GM12878 (cell line): ENCODE measurements around the gene CYP3A4. TPM values are rescaled to one million over a fixed set of nuclear protein-coding genes. Genes with fewer than 3 reads are reported as not detected.

Experiments
- ATAC-seq: fragments of 200-7000 bp; cut with Tn5 transposase; 3 replicates; pipeline ENCODE4 v1.9.1; 2020; ENCODE audit warnings: mild to moderate bottlenecking, moderate library complexity
- BruUV-seq: library from RNA; stranded (reverse); fragments of 400-500 nt; replicated peaks from 2 replicates; lab custom pipeline; 2021; lab: Mats Ljungman, UMichigan
- CTCF ChIA-PET: fragments of 300-600 bp; sonication (Branson Sonifier 250); formaldehyde crosslinking; extraction: SDS; loops from one replicate; lab custom pipeline; 2021; ENCODE audit warnings: inconsistent platforms; lab: Yijun Ruan, JAX
- POLR2A ChIA-PET: fragments of 350-600 bp; formaldehyde crosslinking; extraction: SDS; loops from one replicate; lab custom pipeline; 2021; ENCODE audit warnings: inconsistent platforms; lab: Charles Lee
- RAD21 ChIA-PET: fragments of 300-600 bp; sonication (Branson Sonifier 250); formaldehyde crosslinking; loops from one replicate; lab custom pipeline; 2023; ENCODE audit warnings: antibody characterized with exemption; ENCODE audit not compliant: unreplicated experiment; lab: Charles Lee
- SMC1A ChIA-PET: fragments of 300-600 bp; sonication (Branson Sonifier 250); formaldehyde crosslinking; loops from one replicate; lab custom pipeline; 2023; ENCODE audit not compliant: unreplicated experiment, uncharacterized antibody; lab: Charles Lee
- DNase-seq: peaks from one replicate; pipeline ENCODE4 v3.0.0-alpha.2; 2011; ENCODE audit warnings: low read depth, low spot score
- FAIRE-seq: peaks from 3 replicates; lab custom pipeline; 2011; peaks lifted over from hg19 to GRCh38; lab: Jason Lieb, UNC
- H2AFZ ChIP-seq: 2 replicates; pipeline ENCODE4 v1.6.0; 2011; ENCODE audit warnings: low read depth, low read length, control low read depth; ENCODE audit not compliant: control insufficient read depth
- H3K27ac ChIP-seq: 2 replicates; pipeline ENCODE4 v1.5.1; 2011; ENCODE audit warnings: control low read depth; ENCODE audit not compliant: control insufficient read depth, insufficient read depth
- H3K27me3 ChIP-seq, 2 experiments: replicated peaks in 1 of 2; 2 replicates each; pipeline versions ENCODE4 v1.6.0 to v1.6.1; 2011; ENCODE audit warnings: low read length in 1 of 2; ENCODE audit not compliant: control insufficient read depth in 2 of 2, insufficient read depth in 2 of 2
- H3K36me3 ChIP-seq, 2 experiments: 2 replicates each; pipeline ENCODE4 v1.5.1; 2011; ENCODE audit warnings: low read length in 1 of 2; ENCODE audit not compliant: control insufficient read depth in 2 of 2, insufficient read depth in 2 of 2
- H3K4me1 ChIP-seq: 2 replicates; pipeline ENCODE4 v1.6.1; 2011; ENCODE audit warnings: mild to moderate bottlenecking, low read length, moderate library complexity, mixed read lengths; ENCODE audit not compliant: control insufficient read depth, insufficient read depth
- H3K4me2 ChIP-seq: 2 replicates; pipeline ENCODE4 v1.6.0; 2011; ENCODE audit warnings: control low read depth; ENCODE audit not compliant: control insufficient read depth, insufficient read depth
- H3K4me3 ChIP-seq: fragments of 200-600 bp; sonication (generic); 2 replicates; pipeline ENCODE4 v1.5.1; 2016
- H3K79me2 ChIP-seq: 2 replicates; pipeline ENCODE4 v1.6.0; 2011; ENCODE audit warnings: low read length; ENCODE audit not compliant: control insufficient read depth, insufficient read depth
- H3K9ac ChIP-seq: 2 replicates; pipeline ENCODE4 v1.8.0; 2011; ENCODE audit warnings: low read length, control low read depth, mixed read lengths; ENCODE audit not compliant: control insufficient read depth, insufficient read depth
- H3K9me3 ChIP-seq: replicated peaks from 3 replicates; pipeline ENCODE4 v1.5.1; 2011; ENCODE audit warnings: mild to moderate bottlenecking, low read length; ENCODE audit not compliant: control insufficient read depth, insufficient read depth
- H4K20me1 ChIP-seq: 2 replicates; pipeline ENCODE4 v1.6.0; 2011; ENCODE audit not compliant: control insufficient read depth, insufficient read depth
- BACH1 ChIP-seq: fragments of 450-650 bp; IDR thresholded peaks from 2 replicates; pipeline ENCODE4 v1.6.1; 2017; ENCODE audit warnings: mild to moderate bottlenecking, borderline replicate concordance
- BRCA1 ChIP-seq: IDR thresholded peaks from 2 replicates; pipeline ENCODE4 v1.6.1; 2011; ENCODE audit warnings: low read depth, low read length, improper control_type of control experiment
- CHD2 ChIP-seq: IDR thresholded peaks from 2 replicates; pipeline ENCODE4 v1.6.1; 2011; ENCODE audit warnings: low read depth, low read length, improper control_type of control experiment, borderline replicate concordance
- ESRRA ChIP-seq: IDR thresholded peaks from 2 replicates; pipeline ENCODE4 v1.6.1; 2012; ENCODE audit warnings: mild to moderate bottlenecking, low read length, improper control_type of control experiment
- RAD21 ChIP-seq: IDR thresholded peaks from 2 replicates; pipeline ENCODE4 v1.6.1; 2011; ENCODE audit warnings: mild to moderate bottlenecking, low read depth, low read length, moderate library complexity; ENCODE audit not compliant: insufficient read depth
- RELA ChIP-seq: fragments of 450-650 bp; IDR thresholded peaks from 2 replicates; pipeline ENCODE4 v1.8.0; 2014; ENCODE audit warnings: borderline replicate concordance; ENCODE audit not compliant: partially characterized antibody
- SMC3 ChIP-seq: IDR thresholded peaks from 2 replicates; pipeline ENCODE4 v1.6.1; 2011; ENCODE audit warnings: low read length, improper control_type of control experiment, borderline replicate concordance
- ZNF24 ChIP-seq: fragments of 450-650 bp; IDR thresholded peaks from 2 replicates; pipeline ENCODE4 v1.6.1; 2017; ENCODE audit warnings: antibody characterized with exemption, mild to moderate bottlenecking
- WGBS: methylation state at CpG from one replicate; pipeline ENCODE4 v1.1.6; 2016; ENCODE audit warnings: low lambda C conversion rate; ENCODE audit not compliant: insufficient replicate concordance, insufficient coverage; ENCODE audit errors: missing lambda C conversion rate; 5-methylcytosine and 5-hydroxymethylcytosine counted together
- in situ Hi-C: fragments of 300-500 bp; cut with MboI; formaldehyde crosslinking; loops from 9 replicates; pipeline ENCODE4 v1.14.3; 2018; ENCODE audit warnings: mixed read lengths
- intact Hi-C: fragments of 100-400 bp; cut with micrococcal nuclease; formaldehyde crosslinking; loops from one replicate; pipeline ENCODE4 v1.14.2; 2022; ENCODE audit not compliant: unreplicated experiment
- polyA plus RNA-seq, 11 experiments: library from polyadenylated mRNA; depleted of rRNA in 4 of 11; unstranded in 6 of 11; stranded (reverse) in 5 of 11; fragments of >200 nt; fragmentation: Nextera tagmentation in 4 of 11; fragmentation: Illumina TruSeq in 1 of 11; extraction: Ambion mirVana in 4 of 11; extraction: Trizol in 1 of 11; gene quantifications; 1 replicate in 1 of 11; 2 replicates in 10 of 11; pipeline versions ENCODE4 v1.2.1 to v1.2.3, GENCODE V29; 2011 to 2016; ENCODE audit warnings: inconsistent platforms in 2 of 11, missing spikeins in 2 of 11, low read depth in 1 of 11
- total RNA-seq, 4 experiments: library from RNA; depleted of rRNA in 3 of 4; stranded (reverse); fragments of >200 nt in 3 of 4; fragmentation: Illumina TruSeq in 1 of 4; extraction: Trizol in 1 of 4; gene quantifications; 2 replicates each; pipeline versions ENCODE4 v1.2.1 to v1.2.3, GENCODE V29; 2013 to 2021
- TF ChIP-seq, protein P1 (sequence below): IDR thresholded peaks from 2 replicates; pipeline ENCODE4 v1.6.1; 2012; ENCODE audit warnings: low read depth, low read length, improper control_type of control experiment
- TF ChIP-seq, protein P2 (sequence below), 3 experiments: IDR thresholded peaks in 2 of 3; conservative IDR thresholded peaks in 1 of 3; 2 replicates each; pipeline ENCODE4 v1.5.1; 2011; ENCODE audit warnings: low read depth in 3 of 3, low read length in 3 of 3, mild to moderate bottlenecking in 3 of 3, control low read depth in 2 of 3, moderate library complexity in 2 of 3, inconsistent platforms in 1 of 3, mixed read lengths in 1 of 3; ENCODE audit not compliant: control insufficient read depth in 2 of 3, insufficient read depth in 1 of 3; ENCODE audit errors: extremely low read depth in 1 of 3

The CYP3A4 gene
- total and polyA plus RNA-seq, 10 of the 15 experiments (the other 5 are each of a cell fraction or from before 2014, with no cell fraction given): 0.02 to 0.21 (median 0.04) TPM; not detected in 7

DNA sequence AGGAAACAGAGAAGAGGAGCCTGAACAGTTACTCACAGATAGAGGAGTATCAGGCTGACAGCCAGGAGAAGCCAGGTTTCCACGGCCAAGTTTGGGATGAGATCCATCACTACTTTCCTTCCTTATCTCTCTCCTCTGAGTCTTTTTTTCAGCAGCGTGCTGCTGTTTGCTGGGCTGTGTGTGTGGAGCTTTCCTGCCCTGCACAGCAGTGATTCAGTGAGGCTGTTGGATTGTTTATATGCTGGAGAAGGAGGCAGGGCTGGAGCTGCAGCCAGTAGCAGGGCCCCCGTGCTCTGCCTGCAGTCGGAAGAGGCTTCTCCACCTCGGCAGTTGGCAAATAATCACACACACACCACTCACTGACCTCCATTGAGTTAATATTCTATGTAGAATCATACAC, 49.0 kb downstream of the CYP3A4 start, which contains the start of gene CYP3A7:
CYP3A7 (minus strand) TSS at position 210 of the 400 bp plus-strand sequence; CDS start at position 107, 103 bp downstream.
- Histone ChIP-seq H3K4me1 (no peaks in the 10 kb centered on the region), H3K9me3 (no peaks in the 10 kb centered on the region; the same call in 2 of the 3 replicates), H2AFZ (no peak within 1 kb of the TSS), H3K4me2 (no peak within 1 kb of the TSS), H4K20me1 (no peaks in the 10 kb centered on the region), H3K36me3 (no peaks in the 10 kb centered on the region), H3K27me3 (no peaks in the 10 kb centered on the region), H3K79me2 (no peaks in the 10 kb centered on the region), H3K27ac (no peak within 1 kb of the TSS), H3K4me3 (no peak within 1 kb of the TSS), H3K9ac (no peak within 1 kb of the TSS)
- no peak for ATAC-seq
- TF ChIP-seq CHD2 (no peak), BACH1 (no peak), ESRRA (no peak), ZNF24 (no peak), RELA (no peak)
- TF ChIP-seq, protein P1, sequence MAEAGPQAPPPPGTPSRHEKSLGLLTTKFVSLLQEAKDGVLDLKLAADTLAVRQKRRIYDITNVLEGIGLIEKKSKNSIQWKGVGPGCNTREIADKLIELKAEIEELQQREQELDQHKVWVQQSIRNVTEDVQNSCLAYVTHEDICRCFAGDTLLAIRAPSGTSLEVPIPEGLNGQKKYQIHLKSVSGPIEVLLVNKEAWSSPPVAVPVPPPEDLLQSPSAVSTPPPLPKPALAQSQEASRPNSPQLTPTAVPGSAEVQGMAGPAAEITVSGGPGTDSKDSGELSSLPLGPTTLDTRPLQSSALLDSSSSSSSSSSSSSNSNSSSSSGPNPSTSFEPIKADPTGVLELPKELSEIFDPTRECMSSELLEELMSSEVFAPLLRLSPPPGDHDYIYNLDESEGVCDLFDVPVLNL: no peak
- 22% methylated on average over 5 of the region's 5 CpGs for WGBS
- no peak for DNase-seq
- ChIA-PET POLR2A (no interaction called here), RAD21 (no interaction called here), CTCF (no interaction called here), SMC1A (interaction anchor here (0.7 kb wide), 1 partner anchor 8 kb away, joined by 4 read pairs; no protein-coding TSS in a partner anchor)
- no TSS peak for BruUV-seq
- intact Hi-C loops (no loop called here), in situ Hi-C loops (no loop called here)
- no peak for FAIRE-seq

DNA sequence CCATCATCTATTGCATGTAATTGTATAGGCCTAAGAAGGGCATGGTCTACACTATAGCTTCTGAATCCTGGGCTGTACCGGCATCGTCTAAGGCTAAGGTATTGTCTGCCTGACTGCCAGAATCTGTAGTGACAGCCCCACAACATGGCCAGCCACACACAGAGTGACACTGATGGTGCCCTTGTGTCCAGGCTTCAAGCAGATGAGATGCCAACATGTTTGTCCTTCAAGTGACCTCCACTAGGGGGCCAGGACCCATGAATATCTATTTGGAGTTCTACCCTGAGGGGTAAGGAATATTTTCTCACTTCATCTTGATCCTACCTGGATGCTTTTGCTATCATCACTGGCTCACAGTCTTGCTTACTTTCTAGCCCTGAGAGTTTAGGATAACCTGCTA, 50.5 kb downstream of the CYP3A4 start:
- ChIA-PET SMC1A (no interaction called here), RAD21 (no interaction called here), POLR2A (no interaction called here), CTCF (no interaction called here)
- Histone ChIP-seq H4K20me1 (no peaks in the 10 kb centered on the region), H3K27me3 (no peaks in the 10 kb centered on the region), H3K4me1 (no peaks in the 10 kb centered on the region), H3K27ac (no peak overlapping the region), H3K36me3 (no peaks in the 10 kb centered on the region), H3K9me3 (no peaks in the 10 kb centered on the region; the same call in 2 of the 3 replicates), H3K4me2 (no peak overlapping the region), H3K9ac (no peak overlapping the region), H3K79me2 (no peaks in the 10 kb centered on the region), H3K4me3 (no peak overlapping the region), H2AFZ (no peak overlapping the region)
- intact Hi-C loops: no loop called here
- ATAC-seq (peak; percentile 48; the same call in 2 of the 3 replicates), DNase-seq (no peak), FAIRE-seq (no peak)
- in situ Hi-C loops: no loop called here
- TF ChIP-seq, protein P2, sequence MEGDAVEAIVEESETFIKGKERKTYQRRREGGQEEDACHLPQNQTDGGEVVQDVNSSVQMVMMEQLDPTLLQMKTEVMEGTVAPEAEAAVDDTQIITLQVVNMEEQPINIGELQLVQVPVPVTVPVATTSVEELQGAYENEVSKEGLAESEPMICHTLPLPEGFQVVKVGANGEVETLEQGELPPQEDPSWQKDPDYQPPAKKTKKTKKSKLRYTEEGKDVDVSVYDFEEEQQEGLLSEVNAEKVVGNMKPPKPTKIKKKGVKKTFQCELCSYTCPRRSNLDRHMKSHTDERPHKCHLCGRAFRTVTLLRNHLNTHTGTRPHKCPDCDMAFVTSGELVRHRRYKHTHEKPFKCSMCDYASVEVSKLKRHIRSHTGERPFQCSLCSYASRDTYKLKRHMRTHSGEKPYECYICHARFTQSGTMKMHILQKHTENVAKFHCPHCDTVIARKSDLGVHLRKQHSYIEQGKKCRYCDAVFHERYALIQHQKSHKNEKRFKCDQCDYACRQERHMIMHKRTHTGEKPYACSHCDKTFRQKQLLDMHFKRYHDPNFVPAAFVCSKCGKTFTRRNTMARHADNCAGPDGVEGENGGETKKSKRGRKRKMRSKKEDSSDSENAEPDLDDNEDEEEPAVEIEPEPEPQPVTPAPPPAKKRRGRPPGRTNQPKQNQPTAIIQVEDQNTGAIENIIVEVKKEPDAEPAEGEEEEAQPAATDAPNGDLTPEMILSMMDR (IDR thresholded peaks at IDR 0.05 in 2 of 3, conservative IDR thresholded peaks at IDR 0.05 in 1 of 3; ENCODE audit: control insufficient read depth in 2 of 3, extremely low read depth in 1 of 3, insufficient read depth in 1 of 3, low read depth in 3 of 3, low read length in 3 of 3): peak in 2 of 3 experiments; percentile 42 to 58; a peak in 5 of 6 replicates
- TF ChIP-seq SMC3 (peak; percentile 7; the same call in 1 of the 2 replicates), BRCA1 (no peak), RAD21 (peak; percentile 18; the same call in 1 of the 2 replicates)
- no TSS peak for BruUV-seq
- WGBS: 71% methylated on average over 2 of the region's 2 CpGs
